ENCODE measurements around the gene ITIH3.

GRCh38 chr3:52796411-52796810, 1.8 kb downstream of the ITIH3 start:
- TF ChIP-seq RXRA (IDR thresholded peaks at IDR 0.05) (no peak), YY1 (IDR thresholded peaks at IDR 0.05) (no peak), CTCF (IDR thresholded peaks at IDR 0.05; ENCODE audit: low read depth, low read length, missing input control) (no peak), TAF1 (conservative IDR thresholded peaks at IDR 0.05) (no peak), MAX (IDR thresholded peaks at IDR 0.05) (no peak), REST (IDR thresholded peaks at IDR 0.05) (no peak), SP1 (IDR thresholded peaks at IDR 0.05) (no peak), RAD21 (IDR thresholded peaks at IDR 0.05) (no peak), EGR1 (IDR thresholded peaks at IDR 0.05; ENCODE audit: low read depth in 2 of 2) (no peak), JUND (IDR thresholded peaks at IDR 0.05) (no peak), GABPA (IDR thresholded peaks at IDR 0.05 in 1 of 2, conservative IDR thresholded peaks at IDR 0.05 in 1 of 2) (no peak), FOXA1 (IDR thresholded peaks at IDR 0.05) (no peak), FOXA2 (IDR thresholded peaks at IDR 0.05) (no peak), HNF4A (conservative IDR thresholded peaks at IDR 0.05) (no peak)
